ENCODE measurements around the gene ZNF547. TPM values are rescaled to one million over a fixed set of nuclear protein-coding genes. Genes with fewer than 3 reads are reported as not detected.
A peak's percentile ranks its signal among the peaks of the same experiment; 100 is the strongest.

The ZNF547 gene
- total RNA-seq = 10 to 100 TPM in 1 of 2 experiments, 1 to 10 TPM in 1; 6.5 to 10.8 TPM
- polyA plus RNA-seq = 1 to 10 TPM in 1 of 2 donors, under 1 TPM in 1; 0.56 to 1.8 TPM

- peaks cover 0 to 15% of the 10 kb centered on the region in 2 donors for H3K9me3 ChIP-seq (ENCODE audit: control insufficient read depth in 1 of 2, low read length in 2 of 2)
- Mint-ChIP-seq H3K9me3 (peaks cover 0 to 72% (median 44%) of the 10 kb centered on the region in 8 donors), H3K27me3 (peaks cover 0 to 2% of the 10 kb centered on the region in 2 donors), H3K36me3 (peaks cover 43 to 47% of the 10 kb centered on the region in 2 donors), H3K27ac (peak within 1 kb of the TSS; percentile 97 to 99 (median 99)), H3K4me3 (peak within 1 kb of the TSS; percentile 92 to 97 (median 94)), H3K4me1 (peaks cover 12 to 18% (median 16%) of the 10 kb centered on the region in 4 donors)
- no peaks in the 10 kb centered on the region for H3K36me3 ChIP-seq (ENCODE audit: insufficient read depth, low read length)
- CTCF ChIA-PET (ENCODE audit: partially characterized antibody) = interaction anchor here (1.0 to 1.3 kb wide), 2 partner anchors 26 to 44 kb away, joined by 3 read pairs; partner anchors contain the start of gene ZNF548
- H3K27ac ChIP-seq (ENCODE audit: low read depth, low read length) = peak within 1 kb of the TSS; percentile 76
- H3K4me1 ChIP-seq (ENCODE audit: insufficient read depth, low read length) = peaks cover 12% of the 10 kb centered on the region
- DNase-seq = peak; percentile 97 to 99 (median 99)
- H3K27me3 ChIP-seq (ENCODE audit: insufficient read depth, low read length) = no peaks in the 10 kb centered on the region
- intact Hi-C loops (cut with micrococcal nuclease) = loop anchor here (1.0 to 2.0 kb wide), 8 partner anchors 12 to 640 kb away; partner anchors contain the start of genes ZNF17, ZNF304, ZNF416 and ZNF460
- H3K4me3 ChIP-seq (ENCODE audit: low read length in 2 of 2) = peak within 1 kb of the TSS; percentile 51 to 70
- POLR2A ChIA-PET (ENCODE audit: partially characterized antibody) = interaction anchor here (0.8 to 2.3 kb wide), 7 partner anchors 9 to 554 kb away, joined by 3 to 15 read pairs (median 5); partner anchors contain the start of genes ZIK1, ZNF264, ZNF304 and ZNF548
These were observed at the start of gene ZNF547, which contains the start of gene TRAPPC2B for GRCh38 chr19:57362997-57363687. Gene ZNF547 (plus strand): TSS chr19:57363551. CDS start chr19:57368556, 5,005 bp downstream. Gene TRAPPC2B (plus strand): TSS chr19:57363551. CDS start chr19:57364834, 1,283 bp downstream.

- H3K36me3 ChIP-seq (ENCODE audit: insufficient read depth, low read length) = no peaks in the 10 kb centered on the region
- Mint-ChIP-seq H3K27ac (no peak overlapping the region), H3K36me3 (peaks cover 0 to 10% of the 10 kb centered on the region in 2 donors), H3K9me3 (peaks cover 8 to 73% (median 20%) of the 10 kb centered on the region in 8 donors), H3K27me3 (peaks cover 24 to 26% of the 10 kb centered on the region in 2 donors), H3K4me3 (no peak overlapping the region), H3K4me1 (peaks cover 0 to 4% (median 0%) of the 10 kb centered on the region in 4 donors)
- H3K4me3 ChIP-seq (ENCODE audit: low read length in 2 of 2) = no peak overlapping the region
- DNase-seq = no peak
- ChIA-PET CTCF (ENCODE audit: partially characterized antibody) (no interaction called here), POLR2A (ENCODE audit: partially characterized antibody) (no interaction called here)
- H3K9me3 ChIP-seq (ENCODE audit: control insufficient read depth in 1 of 2, low read length in 2 of 2) = no peaks in the 10 kb centered on the region
- H3K4me1 ChIP-seq (ENCODE audit: insufficient read depth, low read length) = no peaks in the 10 kb centered on the region
- intact Hi-C loops (cut with micrococcal nuclease) = no loop called here
- H3K27me3 ChIP-seq (ENCODE audit: insufficient read depth, low read length) = peaks cover 8% of the 10 kb centered on the region
- H3K27ac ChIP-seq (ENCODE audit: low read depth, low read length) = no peak overlapping the region
These were observed 49.2 kb upstream of the ZNF547 start for GRCh38 chr19:57314146-57314545.

GRCh38 chr19:57317503-57317902 lies 45.8 kb upstream of the ZNF547 start:
- intact Hi-C loops (cut with micrococcal nuclease) = no loop called here
- Mint-ChIP-seq H3K4me1 (peaks cover 12 to 30% (median 23%) of the 10 kb centered on the region in 4 donors), H3K4me3 (no peak overlapping the region), H3K27me3 (peaks cover 24 to 26% of the 10 kb centered on the region in 2 donors), H3K27ac (no peak overlapping the region), H3K36me3 (peaks cover 5 to 18% of the 10 kb centered on the region in 2 donors), H3K9me3 (peaks cover 10 to 67% (median 21%) of the 10 kb centered on the region in 8 donors)
- H3K9me3 ChIP-seq (ENCODE audit: control insufficient read depth in 1 of 2, low read length in 2 of 2) = no peaks in the 10 kb centered on the region
- H3K4me1 ChIP-seq (ENCODE audit: insufficient read depth, low read length) = peaks cover 26% of the 10 kb centered on the region
- no peaks in the 10 kb centered on the region for H3K36me3 ChIP-seq (ENCODE audit: insufficient read depth, low read length)
- peaks cover 8% of the 10 kb centered on the region for H3K27me3 ChIP-seq (ENCODE audit: insufficient read depth, low read length)
- ChIA-PET POLR2A (ENCODE audit: partially characterized antibody) (no interaction called here), CTCF (ENCODE audit: partially characterized antibody) (interaction anchor here (0.7 kb wide), 1 partner anchor 729 kb away, joined by 3 read pairs; no protein-coding TSS in a partner anchor)
- DNase-seq = no peak
- H3K27ac ChIP-seq (ENCODE audit: low read depth, low read length) = no peak overlapping the region
- no peak overlapping the region for H3K4me3 ChIP-seq (ENCODE audit: low read length in 2 of 2)

GRCh38 chr19:57319869-57320179 lies 43.5 kb upstream of the ZNF547 start:
- CTCF ChIA-PET (ENCODE audit: partially characterized antibody) = interaction anchor here (0.7 kb wide), 1 partner anchor 864 kb away, joined by 3 read pairs; no protein-coding TSS in a partner anchor
- peaks cover 7 to 68% (median 32%) of the 10 kb centered on the region in 8 donors for H3K9me3 Mint-ChIP-seq

GRCh38 chr19:57320180-57321084 lies 42.9 kb upstream of the ZNF547 start, which contains the start of gene ZNF543:
Gene ZNF543 (plus strand): TSS chr19:57320472. CDS start chr19:57320854, 382 bp downstream.
- H3K27me3 Mint-ChIP-seq = peaks cover 14 to 19% of the 10 kb centered on the region in 2 donors
- Histone ChIP-seq H3K27ac (ENCODE audit: low read depth, low read length) (peak within 1 kb of the TSS; percentile 84), H3K27me3 (ENCODE audit: insufficient read depth, low read length) (peaks cover 8% of the 10 kb centered on the region), H3K4me1 (ENCODE audit: insufficient read depth, low read length) (peaks cover 29% of the 10 kb centered on the region), H3K4me3 (ENCODE audit: low read length in 2 of 2) (peak within 1 kb of the TSS; percentile 81 to 90), H3K9me3 (ENCODE audit: control insufficient read depth in 1 of 2, low read length in 2 of 2) (peaks cover 0 to 6% of the 10 kb centered on the region in 2 donors), H3K36me3 (ENCODE audit: insufficient read depth, low read length) (peaks cover 19% of the 10 kb centered on the region)
- peak within 1 kb of the TSS; percentile 90 to 99 (median 97) for H3K27ac Mint-ChIP-seq
- peak within 1 kb of the TSS; percentile 90 to 97 (median 94) for H3K4me3 Mint-ChIP-seq
- peak; percentile 86 to 91 (median 89) for DNase-seq
- ChIA-PET CTCF (ENCODE audit: partially characterized antibody) (interaction anchor here (0.7 kb wide), 1 partner anchor 863 kb away, joined by 3 read pairs; no protein-coding TSS in a partner anchor), POLR2A (ENCODE audit: partially characterized antibody) (interaction anchor here (0.6 to 1.1 kb wide), 4 partner anchors 10 to 69 kb away, joined by 3 read pairs; partner anchors contain the start of genes ZNF304, ZNF460 and ZNF548)
- peaks cover 33 to 39% of the 10 kb centered on the region in 2 donors for H3K36me3 Mint-ChIP-seq
- peaks cover 18 to 34% (median 27%) of the 10 kb centered on the region in 4 donors for H3K4me1 Mint-ChIP-seq
- peaks cover 2 to 68% (median 33%) of the 10 kb centered on the region in 8 donors for H3K9me3 Mint-ChIP-seq
- intact Hi-C loops (cut with micrococcal nuclease) = loop anchor here (1.0 kb wide), 3 partner anchors 40 to 207 kb away; partner anchors contain the start of genes TRAPPC2B, ZNF460, ZNF547 and ZNF549

More at GRCh38 chr19:57319869-57320179, 43.5 kb upstream of the ZNF547 start:
- intact Hi-C loops (cut with micrococcal nuclease) = loop anchor here (1.0 kb wide), 3 partner anchors 40 to 207 kb away; partner anchors contain the start of genes TRAPPC2B, ZNF460, ZNF547 and ZNF549
- peak overlapping the region; percentile 90 to 99 (median 97) for H3K27ac Mint-ChIP-seq
- H3K27me3 Mint-ChIP-seq = peaks cover 19 to 24% of the 10 kb centered on the region in 2 donors
- H3K9me3 ChIP-seq (ENCODE audit: control insufficient read depth in 1 of 2, low read length in 2 of 2) = peaks cover 0 to 6% of the 10 kb centered on the region in 2 donors
- peak overlapping the region; percentile 81 to 90 for H3K4me3 ChIP-seq (ENCODE audit: low read length in 2 of 2)
- H3K27ac ChIP-seq (ENCODE audit: low read depth, low read length) = peak overlapping the region; percentile 84
- H3K4me1 ChIP-seq (ENCODE audit: insufficient read depth, low read length) = peaks cover 29% of the 10 kb centered on the region
- H3K36me3 ChIP-seq (ENCODE audit: insufficient read depth, low read length) = peaks cover 13% of the 10 kb centered on the region
- peak overlapping the region; percentile 90 to 97 (median 94) for H3K4me3 Mint-ChIP-seq
- DNase-seq = no peak
- POLR2A ChIA-PET (ENCODE audit: partially characterized antibody) = interaction anchor here (0.6 to 1.1 kb wide), 4 partner anchors 9 to 70 kb away, joined by 3 read pairs; partner anchors contain the start of genes ZNF304, ZNF460 and ZNF548
- H3K27me3 ChIP-seq (ENCODE audit: insufficient read depth, low read length) = peaks cover 8% of the 10 kb centered on the region
- peaks cover 18 to 34% (median 27%) of the 10 kb centered on the region in 4 donors for H3K4me1 Mint-ChIP-seq
- peaks cover 26 to 38% of the 10 kb centered on the region in 2 donors for H3K36me3 Mint-ChIP-seq

GRCh38 chr19:57321116-57321515 lies 42.2 kb upstream of the ZNF547 start:
- Histone ChIP-seq H3K9me3 (ENCODE audit: control insufficient read depth in 1 of 2, low read length in 2 of 2) (peaks cover 0 to 6% of the 10 kb centered on the region in 2 donors), H3K4me3 (ENCODE audit: low read length in 2 of 2) (peak overlapping the region; percentile 81 to 90), H3K36me3 (ENCODE audit: insufficient read depth, low read length) (peaks cover 25% of the 10 kb centered on the region), H3K27ac (ENCODE audit: low read depth, low read length) (peak overlapping the region; percentile 84), H3K4me1 (ENCODE audit: insufficient read depth, low read length) (peaks cover 29% of the 10 kb centered on the region), H3K27me3 (ENCODE audit: insufficient read depth, low read length) (peaks cover 8% of the 10 kb centered on the region)
- intact Hi-C loops (cut with micrococcal nuclease) = no loop called here
- DNase-seq = no peak
- Mint-ChIP-seq H3K4me3 (peak overlapping the region; percentile 90 to 97 (median 94)), H3K9me3 (peaks cover 2 to 67% (median 31%) of the 10 kb centered on the region in 8 donors), H3K36me3 (peaks cover 39 to 45% of the 10 kb centered on the region in 2 donors), H3K27me3 (peaks cover 8 to 12% of the 10 kb centered on the region in 2 donors), H3K4me1 (peaks cover 18 to 34% (median 27%) of the 10 kb centered on the region in 4 donors), H3K27ac (peak overlapping the region; percentile 89 to 99 (median 97))
- ChIA-PET POLR2A (ENCODE audit: partially characterized antibody) (no interaction called here), CTCF (ENCODE audit: partially characterized antibody) (no interaction called here)
